CD1c-positive myeloid dendritic cell (primary cell): ENCODE measurements around the gene CBFA2T2.
A peak's percentile ranks its signal among the peaks of the same experiment; 100 is the strongest.

Source experiments
- DNase-seq: peaks from one replicate; pipeline ENCODE4 v3.0.0-alpha.2; 2016; ENCODE audit errors: extremely low spot score

CBFA2T2 gene

DNA sequence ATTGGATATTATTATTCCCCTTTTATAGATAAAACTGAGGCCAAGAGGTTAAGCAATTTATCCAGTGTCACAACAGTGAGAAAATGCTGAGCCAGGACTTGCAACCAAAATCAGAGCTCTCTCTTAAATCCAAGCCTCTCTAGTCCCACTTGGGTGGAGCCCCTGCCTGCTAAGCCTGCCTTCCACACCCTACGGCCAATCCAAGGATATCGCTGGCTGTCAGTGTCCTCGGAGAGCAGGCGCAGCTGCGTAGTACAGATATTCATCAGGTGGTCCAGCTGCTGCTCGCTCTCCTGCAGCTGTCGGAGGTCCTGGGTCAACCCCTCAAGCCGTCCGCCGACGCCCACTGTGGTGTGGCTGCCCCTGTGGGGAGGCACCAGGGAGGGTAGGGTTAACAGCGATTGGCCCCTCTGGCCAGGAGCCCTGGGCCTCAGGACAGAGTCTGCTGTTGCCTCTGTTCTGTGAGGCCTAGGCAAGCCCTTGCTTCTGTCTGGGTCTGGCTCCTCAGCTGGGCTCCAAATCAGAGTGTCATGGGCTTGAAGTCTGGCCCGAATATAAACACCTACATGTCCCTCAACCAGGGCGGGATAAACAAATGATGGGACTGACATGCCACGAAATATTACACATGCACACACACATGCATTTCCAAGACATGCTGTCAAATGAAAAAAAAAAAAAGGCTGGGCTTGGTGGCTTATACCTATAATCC lies 188.3 kb downstream of the CBFA2T2 start:
- DNase-seq = no peak

DNA sequence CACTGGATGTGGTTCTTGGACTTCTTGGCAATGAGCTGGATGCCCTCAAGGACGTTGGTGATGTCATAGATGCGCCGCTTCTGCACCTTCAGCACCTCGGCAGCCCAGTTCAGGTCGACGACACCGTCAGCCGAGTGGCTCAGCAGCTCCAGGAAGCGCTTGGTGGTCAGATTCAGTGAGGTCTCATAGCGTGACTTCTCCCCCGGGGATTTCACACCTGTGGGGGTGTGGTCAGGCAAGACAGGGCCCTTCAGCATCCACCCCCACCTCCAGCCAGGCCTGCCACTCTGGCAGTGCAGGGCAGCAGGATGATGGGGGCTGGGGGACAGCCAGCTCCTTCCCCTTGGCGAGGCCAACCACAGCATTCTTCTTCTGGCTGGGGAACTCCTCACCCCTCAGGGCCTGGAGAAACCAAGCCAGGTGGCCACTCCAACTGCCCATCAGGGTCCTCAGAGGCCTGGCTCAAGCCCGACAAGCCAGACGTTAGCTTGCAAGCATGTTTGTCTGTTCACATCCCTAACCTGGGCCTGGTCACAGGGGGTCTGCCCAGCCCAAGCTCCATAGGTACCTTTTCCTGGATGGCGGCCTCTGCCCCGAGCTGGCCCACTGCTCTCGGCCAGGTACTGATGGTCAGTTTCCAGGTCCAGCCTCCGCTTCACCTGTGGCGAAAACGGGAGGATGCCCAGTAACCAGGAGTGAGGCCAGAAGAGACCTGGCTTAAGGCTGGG lies 190.0 kb downstream of the CBFA2T2 start:
- DNase-seq = no peak

DNA sequence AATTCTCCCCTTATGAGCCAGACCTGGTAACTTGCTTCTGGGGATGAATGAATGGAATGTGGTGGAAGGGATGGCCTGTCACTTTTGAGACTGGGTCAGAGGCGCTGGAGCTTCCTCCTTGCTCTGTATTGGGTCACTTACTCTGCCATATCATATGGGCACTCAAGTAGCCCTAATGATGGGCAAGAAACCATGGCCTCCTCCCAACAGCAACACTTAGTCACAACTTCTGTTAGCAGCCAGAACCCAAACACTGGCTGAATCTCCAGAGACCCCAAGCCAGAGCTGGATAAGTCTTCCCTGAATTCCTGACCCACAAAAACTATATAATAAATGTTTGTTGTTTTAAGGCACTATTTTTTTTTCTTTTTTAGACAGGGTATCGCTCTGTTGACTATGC lies 190.8 kb downstream of the CBFA2T2 start:
- DNase-seq = no peak

DNA sequence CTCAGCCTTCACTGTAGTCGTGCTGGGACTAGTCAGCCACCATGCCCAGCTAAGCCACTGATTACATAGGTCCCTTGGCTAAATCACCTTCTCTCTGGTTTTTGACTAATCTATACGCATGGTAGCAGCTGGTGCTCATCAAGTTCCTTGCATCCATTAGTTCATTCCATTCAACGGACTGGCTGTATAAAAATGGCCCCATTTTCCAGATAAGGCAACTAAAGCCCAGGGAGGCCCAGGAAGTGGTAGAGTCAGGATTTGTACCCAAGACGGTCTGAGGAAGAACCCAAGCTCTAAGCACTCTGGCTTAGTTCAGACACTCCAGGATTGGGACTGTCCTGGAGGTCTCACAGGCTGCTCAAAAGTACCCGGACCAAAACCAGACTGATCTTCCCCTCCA lies 191.4 kb downstream of the CBFA2T2 start:
- DNase-seq = no peak

DNA sequence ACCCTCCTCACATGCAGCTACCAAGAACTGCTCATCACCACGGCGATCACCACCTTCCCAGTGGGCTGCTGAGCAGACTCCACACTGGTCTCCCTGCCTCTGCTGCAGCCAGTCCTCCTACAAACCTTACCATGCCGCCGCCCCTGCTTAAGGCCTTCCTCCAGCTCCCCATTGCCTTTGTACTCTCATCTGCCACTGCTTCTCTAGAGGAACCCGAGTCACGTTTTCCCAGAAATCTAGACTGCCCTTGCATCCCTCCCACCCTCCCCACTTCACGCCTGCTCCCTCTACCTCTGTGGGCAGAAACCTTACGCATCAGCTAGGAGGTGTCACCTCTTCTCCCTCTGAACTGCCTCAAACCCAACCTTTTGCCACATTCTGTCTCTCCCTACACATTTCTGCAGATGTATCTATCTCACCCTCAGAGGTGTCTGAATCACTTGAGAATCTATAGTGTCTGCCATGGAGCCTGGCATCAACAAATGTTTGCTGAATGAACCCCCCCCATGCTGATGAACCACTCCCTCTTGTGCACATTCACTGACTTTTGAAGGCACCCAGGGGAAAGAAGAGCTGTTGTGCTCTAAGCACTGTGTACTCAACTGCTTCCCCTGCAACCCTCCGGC lies 191.9 kb downstream of the CBFA2T2 start:
- DNase-seq = no peak

- DNase-seq = no peak
Measured at GRCh38 chr20:33684533-33685327, 194.8 kb downstream of the CBFA2T2 start.

- peak; percentile 50 for DNase-seq
Measured at GRCh38 chr20:33685328-33686099, 195.6 kb downstream of the CBFA2T2 start.

DNA sequence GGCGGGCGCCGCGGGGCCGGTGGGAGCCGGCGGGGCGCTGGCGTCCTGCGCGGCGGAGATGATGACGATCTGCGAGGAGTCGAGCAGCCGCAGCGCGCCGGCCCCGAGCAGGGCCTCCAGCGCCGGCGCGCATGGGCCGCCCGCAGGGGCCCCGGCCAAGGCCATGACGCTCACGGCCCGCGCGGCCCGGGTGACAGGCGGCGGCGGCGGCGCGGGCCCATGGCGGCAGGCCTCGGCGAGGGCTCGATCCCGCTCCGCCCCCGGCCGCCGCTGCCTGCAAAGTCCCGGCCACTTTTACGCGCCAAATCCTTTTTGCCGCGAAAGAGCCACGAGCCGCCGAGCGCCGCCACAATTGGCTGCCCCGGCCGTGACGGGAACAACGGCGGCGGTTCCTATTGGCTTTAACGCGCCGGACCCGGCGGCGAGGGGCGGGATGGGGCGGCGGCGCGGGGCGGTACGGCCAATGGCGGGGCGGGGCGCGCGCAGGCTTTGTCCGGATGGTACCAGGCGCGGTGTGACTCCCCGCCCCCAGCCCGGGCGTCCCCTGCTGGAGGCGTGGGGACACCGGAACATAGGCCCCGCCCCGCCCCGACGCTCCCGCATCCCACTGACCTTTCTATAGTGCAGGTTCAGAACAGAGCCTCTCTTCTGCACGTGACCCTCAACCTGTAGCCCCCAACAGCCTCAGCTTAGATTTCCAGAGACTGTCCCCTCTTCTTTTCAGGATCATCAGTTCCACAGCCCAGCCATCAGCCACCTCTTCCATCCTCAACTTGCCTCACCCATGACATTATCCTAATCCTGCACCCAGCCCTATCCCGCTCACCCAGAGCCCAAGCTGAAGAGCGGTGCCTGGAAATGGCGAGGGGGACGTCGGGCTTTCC lies 196.4 kb downstream of the CBFA2T2 start, which contains the start of gene E2F1:
TSS of gene E2F1 (minus strand) at position 286 of the 884 bp plus-strand sequence. CDS start at position 165, 121 bp downstream.
- DNase-seq = peak; percentile 97

DNA sequence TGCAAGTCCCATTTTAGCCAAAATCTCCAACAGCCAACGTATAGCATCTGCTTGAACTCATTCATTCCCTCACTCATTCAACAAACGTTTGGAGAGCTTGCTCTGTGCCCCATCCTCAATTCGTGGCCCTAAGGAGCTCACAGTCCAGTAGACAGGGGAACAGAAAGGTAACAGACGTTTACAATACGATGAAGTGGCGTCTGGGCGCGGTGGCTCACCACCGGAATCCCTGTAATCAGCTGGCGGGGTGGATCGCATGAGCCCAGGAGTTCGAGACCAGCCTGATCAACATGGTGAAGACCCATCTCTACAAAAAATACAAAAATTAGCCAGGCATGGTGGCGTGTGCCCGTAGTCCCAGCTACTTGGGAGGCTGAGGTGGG lies 197.1 kb downstream of the CBFA2T2 start:
- no peak for DNase-seq

GRCh38 chr20:33687370-33687915 lies 197.5 kb downstream of the CBFA2T2 start:
- peak; percentile 58 for DNase-seq

DNA sequence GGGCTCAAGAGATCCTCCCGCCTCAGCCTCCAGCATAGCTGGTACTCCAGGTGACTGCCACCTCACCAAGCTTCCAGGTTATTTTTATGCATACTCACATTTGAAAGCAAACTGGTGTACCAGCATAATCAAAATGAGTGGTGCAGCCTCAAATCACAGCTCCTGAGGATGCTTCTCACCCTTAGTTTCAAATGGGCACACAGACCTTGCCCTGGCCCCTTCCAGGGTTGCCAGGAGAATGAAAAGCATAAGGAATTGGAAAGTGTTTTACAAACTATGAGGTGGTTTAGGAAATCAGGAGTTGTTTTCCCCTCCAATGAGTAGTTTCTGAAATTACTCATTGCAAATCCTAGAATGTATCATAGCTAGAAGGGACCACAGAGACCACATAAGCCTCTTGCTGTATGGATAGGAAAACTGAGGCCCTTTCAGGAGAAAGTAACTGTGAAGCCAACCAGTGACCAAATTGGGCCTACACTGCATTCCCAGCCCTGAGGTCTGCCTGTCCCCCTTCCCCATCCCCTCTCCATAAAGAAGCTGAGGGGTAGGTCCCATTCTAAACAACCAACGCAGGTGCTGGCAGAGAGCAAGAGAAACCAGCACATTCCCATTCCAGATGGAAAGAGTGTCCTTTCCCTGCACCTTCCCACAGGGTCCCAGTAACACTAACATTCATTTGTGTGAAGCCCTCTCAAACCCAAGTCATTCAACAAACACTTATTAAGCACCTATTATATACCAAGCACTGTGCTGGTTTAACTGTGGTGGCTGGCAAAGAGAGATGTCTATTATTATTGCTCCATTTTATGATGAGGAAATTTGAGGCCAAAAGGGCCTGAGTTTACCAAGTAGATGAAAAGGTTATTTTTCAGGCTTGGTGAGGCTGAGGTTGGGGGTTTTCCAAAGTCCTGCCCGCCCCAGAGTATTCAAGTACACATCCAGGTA lies 198.4 kb downstream of the CBFA2T2 start:
- DNase-seq = no peak

DNA sequence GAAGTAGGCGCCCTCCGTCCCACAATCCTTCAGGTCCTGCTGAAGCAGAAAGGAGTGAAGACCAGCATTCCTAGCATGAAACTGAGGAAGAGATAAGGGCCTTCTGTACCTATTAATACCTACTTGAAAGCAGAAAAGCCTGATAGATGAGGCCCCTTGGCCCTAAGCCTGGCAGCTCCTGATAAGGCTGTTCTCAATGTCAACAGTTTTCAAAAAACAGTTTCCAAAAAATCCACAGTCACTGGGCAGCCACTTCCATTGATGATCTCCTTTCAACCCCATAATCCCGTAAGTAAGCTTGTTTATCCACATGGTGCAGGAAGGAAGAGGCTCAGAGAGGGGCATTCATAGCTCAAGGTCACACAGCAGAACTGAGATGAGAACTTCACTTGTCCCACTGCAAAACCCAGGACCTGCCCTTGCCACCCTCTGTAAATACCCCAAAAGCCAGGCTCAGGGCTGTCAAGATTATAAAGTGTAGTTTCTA lies 199.1 kb downstream of the CBFA2T2 start:
- DNase-seq = no peak

DNA sequence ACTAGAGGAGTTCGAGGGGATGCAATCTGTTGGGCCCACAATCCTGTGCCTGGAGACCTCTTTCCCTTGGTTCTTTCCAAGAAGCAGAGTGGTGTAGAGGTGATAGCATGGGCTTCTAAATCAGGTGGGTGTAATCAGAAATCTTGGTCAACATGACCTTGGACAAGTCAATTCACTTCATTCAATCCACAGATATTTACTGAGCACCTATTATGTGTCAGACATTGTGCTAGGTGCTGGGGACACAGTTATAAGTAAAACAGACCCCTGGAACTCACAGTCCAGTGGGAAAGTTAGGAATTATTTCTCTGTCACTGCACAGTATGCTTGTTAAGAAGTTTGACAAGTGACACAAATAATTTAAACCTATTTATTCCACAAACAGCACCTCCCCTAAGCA lies 199.6 kb downstream of the CBFA2T2 start:
- no peak for DNase-seq

DNA sequence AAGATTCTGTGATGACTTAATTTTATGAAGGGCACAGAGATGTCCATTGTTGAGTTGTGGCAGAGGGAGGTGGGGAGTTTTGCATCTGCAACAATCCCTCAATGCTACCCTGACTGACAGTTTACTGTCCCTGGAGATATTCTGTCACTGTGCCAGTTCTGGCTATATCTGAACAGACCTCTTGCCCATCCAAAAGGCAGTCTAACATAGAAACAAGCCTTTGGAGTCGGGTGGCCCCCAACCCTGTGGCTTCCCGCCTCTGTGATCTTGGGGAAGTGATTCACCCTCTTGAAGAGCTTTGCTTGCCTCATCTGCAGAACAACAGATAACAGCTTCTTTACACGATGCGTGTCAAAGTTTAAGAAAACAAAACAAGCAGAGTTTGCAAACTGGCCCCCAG lies 200.1 kb downstream of the CBFA2T2 start:
- peak; percentile 52 for DNase-seq

- no peak for DNase-seq
Measured at GRCh38 chr20:33693289-33693688, 203.4 kb downstream of the CBFA2T2 start.

DNA sequence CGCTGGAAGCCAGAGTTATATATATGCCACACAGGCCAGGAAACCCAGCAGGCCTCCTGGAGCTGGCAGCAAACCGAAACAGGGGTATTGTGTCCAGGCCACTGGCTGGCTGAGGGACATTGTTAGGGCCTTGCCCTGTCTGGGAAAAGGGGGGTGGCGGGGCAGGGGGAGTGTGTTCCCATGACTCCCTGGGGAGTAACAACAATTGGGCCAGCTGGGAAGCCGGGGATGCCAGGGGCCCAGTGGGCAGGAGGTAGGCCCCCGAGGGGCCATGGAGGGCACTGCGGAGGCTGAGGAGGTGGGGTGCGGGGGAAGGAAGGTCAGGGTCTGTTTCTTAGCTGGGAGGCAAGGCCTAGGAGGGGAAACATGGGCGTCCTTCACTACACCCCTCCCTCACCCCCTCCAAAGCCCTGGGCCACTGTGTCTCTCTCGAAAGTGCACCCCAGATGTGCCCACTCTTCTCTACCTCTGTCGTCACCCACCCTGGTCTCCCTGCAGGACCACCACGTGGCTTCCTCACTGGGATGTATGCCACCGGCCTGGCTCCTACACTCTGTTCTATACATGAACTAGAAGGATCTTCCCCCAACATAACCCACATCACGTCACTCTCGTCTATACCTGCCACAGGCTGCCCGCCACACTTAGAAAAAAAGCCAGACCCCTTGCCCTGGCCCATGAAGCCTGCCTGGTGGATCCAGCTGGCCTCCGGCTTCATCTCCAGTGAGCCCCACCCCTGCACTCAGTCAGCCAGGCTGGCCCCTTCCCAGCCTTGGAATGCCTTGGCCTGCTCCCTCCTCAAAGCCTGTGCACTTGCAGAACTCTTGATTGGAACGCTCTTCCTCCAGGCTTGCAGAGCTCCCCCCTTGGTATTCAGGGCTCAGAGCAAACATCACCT lies 204.1 kb downstream of the CBFA2T2 start:
- DNase-seq = no peak

DNA sequence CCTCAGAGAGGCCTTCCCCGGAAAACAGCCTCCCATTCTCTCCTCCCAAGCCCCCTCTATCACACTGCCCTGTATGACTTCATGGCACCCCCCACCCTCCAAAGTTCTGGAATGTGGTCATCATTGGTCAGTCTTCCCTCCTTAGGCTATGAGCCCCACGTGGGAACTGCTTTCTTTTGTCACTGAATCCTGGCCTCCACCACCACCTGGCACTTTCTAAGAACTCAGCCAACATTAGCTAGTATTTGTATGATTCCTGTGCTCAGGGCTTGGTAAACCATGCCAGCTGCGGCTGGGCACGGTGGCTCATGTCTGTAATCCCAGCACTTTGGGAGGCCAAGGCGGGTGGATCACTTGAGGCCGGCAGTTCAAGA lies 204.7 kb downstream of the CBFA2T2 start:
- no peak for DNase-seq

DNA sequence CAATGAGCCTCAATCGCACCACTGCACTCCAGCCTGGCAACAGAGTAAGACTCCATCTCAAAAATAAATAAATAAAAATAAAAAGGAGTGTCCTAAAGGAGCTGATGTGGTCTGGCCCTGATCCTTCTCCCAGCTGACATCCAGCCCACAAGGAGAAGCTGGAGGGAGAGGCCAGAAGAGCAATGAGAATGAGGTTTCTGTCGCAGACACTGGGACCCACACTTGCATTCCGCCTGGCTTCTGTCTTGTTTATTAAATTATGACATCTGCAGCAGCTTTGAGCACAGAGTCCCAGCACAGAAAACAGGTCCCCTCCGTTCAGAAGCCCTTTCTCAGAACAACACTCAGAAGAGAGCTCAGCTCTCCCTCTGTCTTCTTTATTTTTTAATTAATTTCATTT lies 206.6 kb downstream of the CBFA2T2 start:
- no peak for DNase-seq
